ENCODE results near the gene RCC2. TPM values are rescaled to one million over a fixed set of nuclear protein-coding genes. Genes with fewer than 3 reads are reported as not detected.

Gene RCC2
- 123 and 158 TPM in 2 replicates for total RNA-seq

DNA sequence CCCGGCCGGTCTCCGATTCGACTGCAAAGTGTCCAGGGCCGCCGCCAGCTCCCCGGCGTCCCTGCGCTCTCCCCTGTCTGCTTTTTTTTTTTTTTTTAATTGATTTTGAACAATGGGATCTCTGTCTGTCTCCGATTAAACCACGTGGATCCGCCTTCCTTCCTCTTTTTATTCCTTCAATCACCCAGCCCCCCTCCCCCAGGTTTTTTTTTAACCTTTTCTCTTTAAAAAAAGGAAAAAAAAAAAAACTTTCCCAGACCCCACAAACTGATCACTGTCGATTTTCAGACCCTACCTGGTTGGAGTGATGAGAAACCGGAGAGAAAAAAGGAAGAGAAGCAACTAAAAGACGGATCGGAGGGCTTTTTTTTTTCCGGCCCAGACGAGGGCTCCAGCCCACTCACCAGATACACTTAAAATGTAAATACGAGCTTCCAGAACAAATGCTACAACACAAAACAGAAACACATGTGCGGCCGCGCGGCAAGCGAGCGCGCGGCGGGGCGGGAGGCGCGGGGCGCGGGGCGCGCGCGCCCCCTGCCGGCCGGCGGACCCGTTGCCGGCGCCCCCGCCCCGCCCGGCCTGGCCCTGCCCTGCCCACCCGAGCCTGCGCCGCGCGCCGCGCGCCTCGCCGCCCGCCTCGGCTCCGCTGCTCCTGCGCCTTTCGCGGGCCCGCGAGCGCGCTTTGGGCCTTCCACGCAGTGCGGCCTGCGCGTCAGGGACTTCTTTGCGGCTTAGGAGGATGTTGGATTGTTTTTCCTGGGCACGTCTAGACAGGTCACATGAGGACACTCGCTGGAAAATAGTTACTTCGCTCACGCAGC lies at the start of gene RCC2:
RCC2 (minus strand) TSS at position 428 of the 824 bp plus-strand sequence. CDS start 1,163 bp downstream, outside the sequence.

DNA sequence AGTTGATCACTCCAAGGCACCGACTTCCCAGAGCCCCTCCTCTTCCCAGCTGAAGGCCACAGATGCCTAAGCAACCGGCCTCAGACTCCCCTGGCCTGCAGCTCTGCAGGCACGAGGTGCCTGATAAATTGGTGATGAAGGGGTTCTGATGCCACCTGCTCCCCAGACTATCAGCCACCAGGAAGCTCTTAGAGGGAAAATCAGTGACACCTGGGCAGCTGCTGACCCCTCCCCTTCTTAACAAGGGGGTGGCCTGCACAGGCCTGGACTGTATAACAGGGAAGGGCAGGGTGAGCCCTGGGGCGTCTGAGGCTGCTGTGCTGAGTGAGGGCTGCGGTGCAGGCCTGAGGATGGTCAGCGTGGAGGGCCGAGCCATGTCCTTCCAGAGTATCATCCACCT lies 67.6 kb downstream of the RCC2 start, which contains the start of gene PADI6:
PADI6 (plus strand) TSS at position 301 of the 400 bp plus-strand sequence; CDS start at position 351, 50 bp downstream.

Other genes with a start within 250 kb of the RCC2 start
- gene PADI1, start 234.5 kb downstream of the RCC2 start, total RNA-seq: 5.5 and 6.5 TPM in 2 replicates
- 0.43 and 1.2 TPM in 2 replicates for gene PADI3, start 190.6 kb downstream of the RCC2 start, total RNA-seq
- gene PADI4, start 131.5 kb downstream of the RCC2 start, total RNA-seq: 0.21 TPM in 1 of 2 replicates, not detected in the other
- not detected in 2 replicates for gene PADI6, start 67.5 kb downstream of the RCC2 start, total RNA-seq
- 10.2 and 15.2 TPM in 2 replicates for gene ARHGEF10L, start 100.0 kb upstream of the RCC2 start, total RNA-seq